HUDEP-2 (cell line): Measurements from ENCODE around the gene ATG7.
A peak's percentile ranks its signal among the peaks of the same experiment; 100 is the strongest.
"Not testable (repeated sequence)": the region's sequence is repeated elsewhere in the genome, so short reads cannot be mapped to it uniquely, and the experiment has no call there.

Experiments
- DNase-seq, 76 experiments: peaks; one replicate each; lab custom pipeline; 2025; ENCODE audit not compliant: unreplicated experiment in 76 of 76; lab: John Stamatoyannopoulos, UW

The ATG7 gene

DNA sequence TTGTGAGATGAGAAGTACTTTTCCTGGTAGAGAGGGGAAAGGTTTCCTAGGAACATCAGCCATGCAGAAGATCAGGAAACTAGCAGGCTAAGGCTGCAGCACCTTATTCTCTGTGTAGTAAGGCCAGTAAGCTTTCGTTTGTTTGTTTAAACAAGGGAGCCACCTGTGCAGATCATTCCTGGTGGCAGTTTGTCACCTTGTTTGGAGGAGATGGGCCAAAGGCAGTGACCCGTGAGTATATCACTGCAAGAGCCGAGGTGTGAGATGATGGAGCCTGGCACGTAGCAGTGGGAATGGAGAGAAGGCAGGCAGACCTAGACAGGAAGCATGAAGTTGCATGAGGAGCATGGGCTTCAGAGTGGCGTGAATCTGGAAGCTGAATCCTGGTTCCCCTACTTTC, 19.6 kb downstream of the ATG7 start:
- DNase-seq, result no peak

DNA sequence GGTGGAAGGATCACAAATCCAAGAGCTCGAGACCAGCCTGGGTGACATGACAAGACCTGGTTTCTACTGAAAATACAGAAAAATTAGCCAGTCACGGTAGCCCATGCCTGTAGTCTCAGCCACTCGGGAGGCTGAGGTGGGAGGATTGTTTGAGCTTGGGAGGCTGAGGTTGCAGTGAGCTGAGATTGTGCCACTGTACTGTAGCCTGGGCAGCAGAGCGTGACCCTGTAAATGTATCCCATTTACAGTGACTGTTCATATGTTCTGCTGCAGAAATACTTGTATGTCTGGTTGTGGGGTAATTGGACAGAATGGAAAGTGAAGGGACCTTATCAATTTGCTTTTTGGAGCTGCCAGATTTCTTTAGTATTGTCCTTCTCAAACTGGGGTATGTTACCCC, 24.9 kb downstream of the ATG7 start:
- no peak for DNase-seq

DNA sequence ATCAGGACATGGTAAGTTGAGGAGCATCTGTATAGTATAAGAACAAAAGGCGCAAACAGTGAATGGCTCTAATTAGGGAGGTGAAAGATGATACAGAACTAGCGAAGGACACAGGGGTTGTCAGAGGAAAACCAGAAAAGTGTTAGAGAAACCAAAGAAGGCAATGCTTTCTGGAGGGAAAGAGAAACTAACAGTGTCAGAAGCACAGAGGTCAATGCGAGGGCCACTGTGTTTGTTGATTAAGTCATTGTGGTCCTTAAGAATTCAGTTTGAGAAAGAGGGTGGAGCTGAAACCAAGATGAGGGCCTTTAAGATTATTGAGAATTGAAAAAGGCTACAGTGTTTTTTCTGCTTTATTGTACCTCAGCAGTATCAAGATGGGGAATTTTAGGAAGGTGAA, 28.8 kb downstream of the ATG7 start:
- DNase-seq, result no peak

DNA sequence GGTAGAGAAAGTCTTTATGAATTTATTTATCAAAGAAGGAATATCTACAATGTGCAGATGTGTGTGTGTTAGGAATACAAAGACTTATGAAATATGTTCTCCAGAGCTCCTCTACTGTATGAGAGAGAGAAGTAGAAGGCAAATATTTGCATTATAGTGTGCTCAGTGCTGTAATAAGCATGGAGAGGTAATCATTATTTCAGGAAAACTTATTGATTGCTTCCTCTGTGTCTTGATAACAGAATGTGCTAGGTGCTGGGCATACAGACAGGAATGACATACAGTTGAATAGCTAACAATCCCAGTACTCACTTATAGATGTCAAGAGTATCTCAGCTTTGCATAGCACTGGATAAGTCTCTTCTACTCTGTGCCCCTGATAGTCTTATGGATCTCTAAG, 30.2 kb downstream of the ATG7 start:
- no peak for DNase-seq

DNA sequence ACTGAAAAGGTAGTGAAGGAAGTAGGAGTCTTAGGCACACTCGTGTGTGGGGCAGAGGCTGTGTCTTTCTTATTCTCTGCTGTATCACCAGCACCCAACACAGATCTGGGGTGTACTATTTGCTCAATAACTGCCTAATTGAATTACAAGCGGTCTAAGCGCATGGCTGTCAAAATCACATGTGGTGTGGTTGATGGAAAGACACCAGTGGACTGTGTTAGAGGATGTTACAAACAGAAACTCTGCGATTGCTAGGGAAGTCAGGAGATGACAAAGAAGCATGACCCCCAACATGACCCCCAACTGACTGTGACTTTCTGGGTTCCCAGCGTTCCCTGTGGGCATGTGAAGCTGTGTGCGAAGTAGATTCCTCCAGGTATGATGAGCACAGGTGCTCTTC, 32.0 kb downstream of the ATG7 start:
- no peak for DNase-seq

DNA sequence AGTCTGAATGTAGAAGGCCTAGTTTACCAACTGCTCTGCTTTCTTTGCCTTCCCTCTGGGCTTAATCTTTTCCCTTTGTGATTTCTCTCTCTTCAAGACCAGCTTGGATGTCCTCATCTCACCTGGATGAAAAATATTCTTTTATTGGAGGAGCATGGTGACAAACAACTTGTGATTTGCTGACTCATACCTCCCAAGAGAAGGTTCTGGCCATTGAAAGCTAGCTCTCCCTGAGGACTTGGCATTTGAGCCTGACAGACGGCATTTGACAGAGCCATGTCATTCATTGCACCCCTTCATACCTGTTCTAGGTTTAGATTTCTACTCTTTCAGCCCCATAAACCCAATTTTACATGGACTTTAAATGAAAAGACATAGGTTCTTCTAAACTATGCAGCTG, 33.3 kb downstream of the ATG7 start:
- no peak for DNase-seq

DNA sequence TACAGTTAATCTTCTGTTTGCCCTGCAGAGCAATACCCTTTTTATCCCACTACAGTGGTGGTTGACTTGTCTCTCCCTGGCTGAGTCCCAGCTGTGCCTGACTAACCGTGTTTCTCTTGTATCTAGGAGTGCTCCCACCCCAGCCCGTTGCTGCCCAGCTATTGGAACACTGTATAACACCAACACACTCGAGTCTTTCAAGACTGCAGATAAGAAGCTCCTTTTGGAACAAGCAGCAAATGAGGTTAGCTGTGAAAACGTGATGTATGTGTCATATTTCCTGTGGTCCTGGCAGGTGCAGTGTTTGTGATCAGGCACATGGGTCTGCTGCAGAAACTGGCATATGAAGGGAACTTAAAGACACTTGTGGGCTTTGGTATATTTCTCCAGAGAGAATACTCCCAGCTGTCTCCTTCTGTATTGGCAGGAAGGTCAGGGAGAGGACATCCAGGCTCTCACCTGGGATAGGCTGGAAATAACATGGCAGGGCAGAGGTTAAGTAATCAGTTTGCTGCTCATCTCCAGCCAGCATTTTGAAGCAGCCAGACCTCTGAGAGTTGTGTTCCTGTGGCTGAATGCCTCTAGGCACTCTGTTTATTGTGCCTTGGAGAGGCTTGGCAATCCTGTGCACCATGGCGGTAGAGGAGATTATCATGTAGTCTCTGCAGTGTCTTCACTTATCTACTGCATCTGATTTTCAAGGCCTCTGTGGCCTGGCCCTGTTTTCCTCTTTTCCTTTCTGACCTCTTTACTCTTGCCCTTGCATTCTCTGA, 34.8 kb downstream of the ATG7 start:
- no peak for DNase-seq

DNA sequence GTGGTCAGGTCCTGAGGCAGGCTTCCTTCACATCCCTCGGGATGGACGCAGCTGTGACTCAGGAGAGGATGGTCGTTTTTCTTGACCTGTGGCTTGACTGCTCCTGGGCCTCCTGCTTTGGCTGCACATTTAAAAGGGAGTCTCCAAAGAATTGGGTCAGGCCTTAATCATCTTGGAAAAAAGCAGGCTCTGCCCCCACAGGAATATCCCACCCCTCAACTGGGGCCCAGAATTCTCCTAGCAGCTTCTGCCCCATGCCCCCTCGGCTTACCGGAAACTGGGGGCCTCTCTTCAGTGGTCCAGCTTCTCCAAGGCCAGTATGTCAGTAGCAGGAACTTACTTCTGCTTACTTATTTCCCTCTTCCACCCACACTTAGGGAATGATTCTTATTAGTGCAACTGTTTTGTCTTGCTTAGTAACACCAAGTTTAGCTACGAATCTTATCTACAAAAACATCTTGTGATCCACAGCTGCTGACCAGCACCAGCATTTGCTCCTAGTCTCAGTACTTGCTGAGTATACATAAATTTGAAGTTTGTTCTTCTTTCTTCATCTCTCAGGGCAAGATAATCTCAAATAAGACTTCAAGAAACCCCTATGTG, 35.7 kb downstream of the ATG7 start:
- no peak for DNase-seq

DNA sequence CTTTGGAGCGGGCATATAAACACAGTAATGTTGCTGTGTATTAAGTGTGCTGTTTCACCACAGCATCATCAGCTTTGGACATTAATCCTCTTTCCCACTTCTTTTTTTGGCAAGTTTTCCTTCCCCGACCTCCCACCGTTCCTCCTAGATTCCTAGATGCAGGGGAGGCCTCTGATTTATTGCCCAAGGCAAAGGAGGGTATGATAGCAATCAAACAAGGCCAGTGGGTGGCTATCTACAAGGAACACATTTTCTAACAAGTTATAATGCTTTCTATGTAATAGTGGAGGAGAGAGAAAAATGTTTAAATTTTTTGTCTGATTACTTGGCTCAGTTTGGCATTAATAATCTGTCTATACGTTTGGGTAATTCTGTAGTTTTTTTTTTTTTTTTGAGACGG, 38.1 kb downstream of the ATG7 start:
- DNase-seq, result no peak

DNA sequence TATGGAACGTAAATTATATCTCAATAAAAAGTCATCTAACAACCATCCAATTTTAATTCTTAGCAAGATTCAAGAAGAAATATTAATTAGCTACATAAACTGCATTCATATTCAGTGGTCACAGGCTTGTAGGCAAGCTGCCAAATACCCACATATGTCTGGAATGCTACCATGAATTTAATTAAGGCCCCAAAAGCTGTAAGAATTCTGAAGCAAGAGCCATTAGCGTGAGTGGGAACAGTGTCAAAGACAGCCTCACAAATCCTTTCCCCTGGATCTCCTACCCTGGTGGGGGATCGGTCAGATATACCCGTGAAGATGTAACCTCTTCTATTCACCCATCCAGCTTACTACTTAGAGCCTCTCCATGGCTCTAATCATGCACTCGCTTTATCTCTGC, 40.0 kb downstream of the ATG7 start:
- no peak for DNase-seq

DNA sequence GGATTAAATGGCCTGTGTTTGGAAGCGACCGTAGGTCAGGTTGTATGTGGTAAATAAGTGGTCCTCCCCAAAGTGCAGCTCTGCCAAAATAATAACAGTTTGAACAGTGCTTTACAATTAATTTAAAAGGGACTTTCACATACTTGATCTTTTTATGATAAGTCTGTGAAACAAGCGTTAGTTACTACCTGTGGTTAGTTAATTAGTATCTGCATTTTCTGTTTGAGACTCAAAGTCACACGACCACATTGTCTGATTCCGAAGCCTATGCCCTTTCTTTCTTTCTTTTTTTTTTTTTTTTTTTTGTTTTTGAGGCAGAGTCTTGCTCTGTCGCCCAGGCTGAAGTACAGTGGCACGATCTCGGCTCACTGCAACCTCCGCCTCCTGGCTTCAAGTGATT, 45.1 kb downstream of the ATG7 start:
- DNase-seq, result no peak

DNA sequence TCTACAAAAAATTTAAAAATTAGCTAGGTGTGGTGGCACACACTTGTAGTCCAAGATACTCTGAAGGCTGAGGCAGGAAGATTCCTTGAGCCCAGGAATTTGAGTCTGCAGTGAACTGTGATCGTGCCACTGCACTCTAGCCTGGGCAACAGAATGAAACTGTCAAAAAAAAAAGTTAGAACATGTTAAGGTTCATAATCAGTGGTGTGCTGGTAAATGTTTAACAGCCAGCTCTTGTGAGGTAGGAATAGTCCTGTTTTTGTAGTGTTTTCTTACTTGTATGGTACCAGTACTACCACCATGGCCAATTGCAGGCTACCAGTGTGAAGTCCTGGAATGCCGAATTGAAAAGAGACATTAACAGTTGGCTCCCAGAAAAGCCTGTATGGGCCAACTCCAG, 50.7 kb downstream of the ATG7 start:
- DNase-seq, result no peak

DNA sequence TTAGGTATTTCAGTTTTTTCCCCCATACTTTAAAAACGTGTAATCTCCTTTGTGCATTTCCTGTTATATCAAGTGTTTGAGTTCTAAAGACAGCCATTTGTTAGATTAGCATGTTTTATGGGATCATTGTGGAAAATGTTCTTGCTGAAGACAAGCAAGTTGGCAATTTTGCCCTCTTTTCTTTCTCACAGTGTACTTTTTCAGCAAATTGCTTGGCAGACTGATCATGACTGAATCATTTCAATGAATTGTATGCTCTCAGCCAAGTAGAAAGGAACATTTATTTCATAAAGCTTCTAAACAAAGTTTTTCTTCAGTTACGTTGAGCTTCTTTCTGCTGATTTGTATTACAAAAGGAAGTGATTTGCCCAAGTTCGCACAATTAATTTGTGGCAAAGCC, 51.6 kb downstream of the ATG7 start:
- no peak for DNase-seq

DNA sequence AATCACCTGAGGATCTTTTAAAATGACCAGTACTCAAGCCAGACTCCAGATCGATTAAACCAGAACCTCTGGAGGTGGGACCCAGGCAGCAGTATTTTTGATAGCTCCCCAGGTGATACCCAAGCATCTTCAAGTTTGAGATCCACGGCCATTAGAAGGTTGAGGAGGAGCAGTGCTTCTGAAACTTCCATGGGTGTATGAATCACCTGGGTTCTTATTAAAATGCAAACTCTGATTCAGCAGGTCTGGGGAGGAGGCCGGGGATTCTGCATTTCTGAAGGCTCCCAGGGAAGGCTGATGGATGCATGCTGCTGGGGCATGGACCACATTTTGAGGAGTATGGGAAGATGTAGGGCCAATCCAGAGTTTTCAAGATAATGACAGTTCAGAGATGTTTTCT, 55.4 kb downstream of the ATG7 start:
- no peak for DNase-seq

DNA sequence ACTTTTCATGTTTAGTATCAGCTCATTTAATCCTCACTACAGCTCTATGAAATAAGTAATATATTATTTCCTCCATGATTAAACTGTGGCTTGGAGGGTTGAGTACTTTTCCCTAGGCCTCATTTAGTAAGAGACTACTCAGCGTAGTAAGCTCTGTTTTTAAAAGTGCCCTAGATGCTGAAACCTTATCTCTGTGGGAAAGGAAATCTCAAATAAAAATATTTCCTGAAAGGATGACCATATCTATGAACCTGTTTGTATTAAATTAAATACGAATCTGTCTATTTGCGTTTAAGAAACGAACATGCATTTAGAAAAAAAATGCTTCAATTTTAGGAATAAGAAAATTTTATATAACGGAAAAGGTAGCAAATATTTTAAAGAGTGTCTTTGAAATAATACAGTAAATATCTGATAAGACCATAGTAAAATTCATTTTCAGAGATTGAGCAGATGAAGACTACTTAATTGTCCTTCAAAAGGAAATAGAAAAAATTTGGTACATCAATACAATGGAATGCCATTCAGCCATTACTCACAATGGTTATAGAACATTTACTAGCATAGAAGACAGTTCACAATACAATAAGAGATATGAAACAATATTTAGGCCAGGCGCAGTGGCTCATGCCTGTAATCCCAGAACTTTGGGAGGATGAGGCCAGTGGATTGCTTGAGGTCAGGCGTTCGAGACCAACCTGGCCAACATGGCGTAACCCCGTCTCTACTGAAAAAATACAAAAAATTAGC, 56.2 kb downstream of the ATG7 start:
- no peak for DNase-seq

DNA sequence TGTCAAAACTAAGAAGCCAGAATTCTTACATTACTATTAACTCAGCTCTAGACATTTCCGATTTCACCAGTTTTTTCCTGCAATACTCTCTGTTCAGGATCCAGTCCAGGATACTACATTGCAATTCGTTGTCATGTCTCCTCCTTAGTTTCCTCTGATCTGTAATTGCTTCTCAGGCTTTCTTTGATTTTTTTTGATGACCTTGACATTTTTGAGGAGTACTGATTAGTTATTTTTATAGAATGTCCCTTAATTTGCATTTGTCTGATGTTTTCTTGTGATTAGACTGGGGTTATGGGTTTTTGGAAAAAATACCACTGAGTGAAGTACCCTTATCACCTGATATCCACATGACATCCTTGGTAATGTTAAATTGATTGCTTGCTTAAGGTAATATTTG, 57.6 kb downstream of the ATG7 start:
- no peak for DNase-seq

DNA sequence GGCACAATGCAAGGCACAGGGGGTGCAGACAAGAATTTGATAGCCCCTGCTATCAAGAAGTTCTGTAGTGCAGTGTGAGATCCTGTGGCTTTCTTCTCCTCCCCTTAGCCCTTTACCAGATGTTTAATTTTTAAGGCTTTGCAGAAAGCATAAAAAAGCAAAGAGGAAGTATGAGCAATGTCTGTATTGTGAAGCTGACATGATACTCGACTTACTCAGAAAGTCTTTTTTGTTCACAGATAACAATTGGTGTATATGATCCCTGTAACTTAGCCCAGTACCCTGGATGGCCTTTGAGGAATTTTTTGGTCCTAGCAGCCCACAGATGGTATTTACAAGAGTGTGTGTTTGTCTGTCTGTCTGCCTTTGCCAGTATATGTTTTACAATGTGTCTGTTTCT, 58.9 kb downstream of the ATG7 start:
- DNase-seq, result no peak

DNA sequence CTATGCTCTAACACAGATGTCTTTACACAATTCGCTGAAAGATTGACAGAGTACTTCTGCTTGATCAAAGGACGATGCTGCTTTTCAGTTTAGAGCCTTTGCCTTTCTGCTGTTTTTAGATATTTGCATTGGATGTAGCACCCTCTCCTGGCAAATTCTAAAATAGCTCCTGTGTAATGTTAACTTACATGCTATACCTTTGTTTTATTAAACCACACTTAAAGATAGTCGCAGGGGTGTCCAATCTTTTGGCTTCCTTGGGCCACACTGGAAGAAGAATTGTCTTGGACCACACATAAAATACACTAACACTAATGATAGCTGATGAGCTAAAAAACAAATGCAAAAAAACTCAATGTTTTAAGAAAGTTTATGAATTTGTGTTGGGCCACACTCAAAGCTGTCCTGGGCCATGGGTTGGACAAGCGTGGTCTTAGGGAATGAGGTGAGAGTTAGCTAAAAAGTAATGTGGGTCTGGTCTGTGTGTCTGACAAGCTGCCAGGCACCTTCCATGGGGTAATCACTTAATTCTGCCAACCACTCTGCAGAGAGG, 62.9 kb downstream of the ATG7 start:
- DNase-seq, result peak in 25 of 76 experiments; percentile 1 to 42 (median 16)

DNA sequence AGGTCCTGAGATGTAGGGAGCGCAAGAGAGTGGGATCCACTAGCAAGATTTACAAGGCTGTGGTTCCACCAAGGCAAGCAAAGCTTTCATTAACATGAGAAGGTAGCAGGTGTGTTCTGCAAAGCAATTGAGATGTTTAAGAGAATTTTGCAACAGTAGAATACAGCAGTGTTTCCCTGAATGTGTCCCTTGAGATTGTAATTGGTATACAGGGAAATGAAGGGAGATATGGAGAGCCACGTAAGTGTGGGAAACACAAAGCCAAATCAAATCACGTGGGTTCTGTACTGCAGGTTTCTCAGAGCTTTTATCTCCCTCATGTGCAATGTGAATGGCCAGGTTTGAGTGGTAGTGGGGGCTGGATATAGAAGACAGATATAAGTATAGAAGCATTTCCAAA, 67.3 kb downstream of the ATG7 start:
- no peak for DNase-seq

DNA sequence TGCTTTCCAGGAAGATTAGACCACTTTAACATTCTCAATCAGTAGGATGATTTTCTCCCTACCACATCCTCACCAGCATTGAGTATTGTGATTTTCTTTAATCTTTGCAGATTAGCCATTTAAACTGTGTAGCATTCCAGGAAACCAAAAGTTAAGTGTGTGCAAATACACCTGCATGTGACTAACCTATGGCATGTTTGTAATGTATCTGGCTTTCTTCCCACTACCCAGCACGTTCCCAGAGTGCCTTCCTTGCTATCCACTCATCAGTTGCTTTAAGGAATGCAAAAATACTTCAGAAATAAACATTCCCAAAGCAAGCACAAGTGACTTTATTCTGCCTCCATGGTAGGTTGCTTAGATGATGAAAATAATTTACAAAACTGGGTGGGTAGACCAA, 74.2 kb downstream of the ATG7 start:
- DNase-seq, result no peak

DNA sequence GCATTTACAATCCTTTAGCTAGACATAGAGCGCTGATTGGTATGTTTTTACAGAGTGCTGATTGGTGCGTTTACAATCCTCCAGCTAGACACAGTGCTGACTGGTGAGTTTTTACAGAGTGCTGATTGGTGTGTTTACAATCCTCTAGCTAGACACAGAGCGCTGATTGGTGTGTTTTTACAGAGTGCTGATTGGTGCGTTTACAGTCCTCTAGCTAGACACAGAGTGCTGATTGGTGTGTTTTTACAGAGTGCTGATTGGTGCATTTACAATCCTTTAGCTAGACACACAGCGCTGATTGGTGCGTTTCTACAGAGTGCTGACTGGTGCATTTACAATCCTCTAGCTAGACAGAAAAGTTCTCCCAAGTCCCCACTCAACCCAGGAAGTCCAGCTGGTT, 76.7 kb downstream of the ATG7 start:
- DNase-seq, result not testable (repeated sequence)

DNA sequence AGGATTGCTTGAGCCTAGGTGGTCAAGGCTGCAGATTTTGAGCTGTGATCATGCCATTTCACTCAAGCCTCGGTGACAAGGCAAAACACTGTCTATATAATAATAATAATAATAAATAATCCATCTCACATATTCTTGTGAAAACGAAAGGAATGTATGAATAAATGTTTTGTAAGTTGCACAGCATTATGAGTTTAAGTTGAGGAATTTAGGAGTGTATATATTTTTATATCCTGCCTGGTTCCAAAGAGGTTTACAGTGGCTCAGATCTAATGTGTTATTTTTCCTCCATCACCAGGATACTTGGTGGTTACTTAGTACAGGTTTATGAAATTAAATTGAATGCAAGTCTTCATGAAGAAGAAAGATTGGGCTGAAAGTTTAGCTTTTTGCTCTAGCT, 77.2 kb downstream of the ATG7 start:
- no peak for DNase-seq
